OCI-LY7 (cell line): ENCODE measurements around the gene MTFP1. TPM values are rescaled to one million over a fixed set of nuclear protein-coding genes. Genes with fewer than 3 reads are reported as not detected.

Experiments used
- BruUV-seq: library from RNA; stranded (reverse); fragments of 400-500 nt; replicated peaks from 2 replicates; lab custom pipeline; 2021; lab: Mats Ljungman, UMichigan
- CTCF ChIA-PET: fragments of 300-600 bp; sonication (Branson Sonifier 250); formaldehyde crosslinking; loops from one replicate; lab custom pipeline; 2022; ENCODE audit warnings: antibody characterized with exemption; ENCODE audit not compliant: unreplicated experiment; lab: Charles Lee
- POLR2A ChIA-PET: fragments of 300-600 bp; sonication (Branson Sonifier 250); formaldehyde crosslinking; loops from one replicate; lab custom pipeline; 2022; ENCODE audit warnings: antibody characterized with exemption; lab: Charles Lee
- DNase-seq: peaks from one replicate; pipeline ENCODE4 v3.0.0-alpha.2; 2015; ENCODE audit warnings: low spot score
- H2AFZ ChIP-seq: fragments of 200-600 bp; sonication (generic), shearing (Covaris generic); 2 replicates; pipeline ENCODE4 v1.6.1; 2014; ENCODE audit warnings: mild to moderate bottlenecking, antibody characterized with exemption, low read length, moderate library complexity
- H3K27ac ChIP-seq: fragments of 200-600 bp; sonication (generic); 2 replicates; pipeline ENCODE4 v1.5.1; 2014; ENCODE audit warnings: mixed run types, low read depth, mild to moderate bottlenecking, moderate library complexity, low read length, inconsistent platforms; ENCODE audit not compliant: poor library complexity, severe bottlenecking
- H3K36me3 ChIP-seq: fragments of 200-600 bp; sonication (generic); 2 replicates; pipeline ENCODE4 v1.6.1; 2014; ENCODE audit warnings: mild to moderate bottlenecking, antibody characterized with exemption, low read length, moderate library complexity, mixed read lengths; ENCODE audit not compliant: insufficient read depth
- H3K4me1 ChIP-seq: fragments of 200-600 bp; sonication (generic); 2 replicates; pipeline ENCODE4 v1.5.1; 2014; ENCODE audit warnings: mild to moderate bottlenecking, low read length; ENCODE audit not compliant: insufficient read depth, poor library complexity, severe bottlenecking
- H3K4me2 ChIP-seq: fragments of 200-600 bp; sonication (generic); 2 replicates; pipeline ENCODE4 v1.6.1; 2014; ENCODE audit warnings: mild to moderate bottlenecking, low read length
- H3K4me3 ChIP-seq: fragments of 200-600 bp; sonication (generic); 2 replicates; pipeline ENCODE4 v1.5.1; 2014; ENCODE audit warnings: mild to moderate bottlenecking, low read depth, low read length; ENCODE audit not compliant: poor library complexity, severe bottlenecking
- H3K79me2 ChIP-seq: fragments of 200-600 bp; sonication (generic); 2 replicates; pipeline ENCODE4 v1.6.1; 2016; ENCODE audit warnings: low read depth, mild to moderate bottlenecking, low read length, moderate library complexity, mixed read lengths; ENCODE audit not compliant: insufficient read depth
- H3K9me2 ChIP-seq: fragments of 200-600 bp; sonication (generic); 2 replicates; pipeline ENCODE4 v1.6.1; 2016; ENCODE audit warnings: mild to moderate bottlenecking, low read length, mixed read lengths; ENCODE audit not compliant: insufficient read depth
- H3K9me3 ChIP-seq: fragments of 200-600 bp; sonication (generic); 2 replicates; pipeline ENCODE4 v1.6.1; 2014; ENCODE audit warnings: mild to moderate bottlenecking, mixed run types, low read length, mixed read lengths
- H4K20me1 ChIP-seq: fragments of 200-600 bp; sonication (generic); 2 replicates; pipeline ENCODE4 v1.6.1; 2014; ENCODE audit warnings: mild to moderate bottlenecking, antibody characterized with exemption, low read length, moderate library complexity, mixed read lengths; ENCODE audit not compliant: insufficient read depth
- EZH2phosphoT487 ChIP-seq: fragments of 200-600 bp; sonication (generic); IDR thresholded peaks from 2 replicates; pipeline ENCODE4 v1.6.1; 2018; ENCODE audit warnings: low read depth, borderline replicate concordance, mild to moderate bottlenecking, mixed run types, antibody characterized with exemption, low read length, moderate library complexity, mixed read lengths
- intact Hi-C: fragments of 100-400 bp; cut with micrococcal nuclease; formaldehyde crosslinking; loops from one replicate; pipeline ENCODE4 v1.10.0; 2022; ENCODE audit not compliant: unreplicated experiment
- total RNA-seq, 2 experiments: library from RNA; depleted of rRNA in 1 of 2; stranded (reverse); fragments of >200 nt in 1 of 2; shearing (Covaris generic) in 1 of 2; gene quantifications; 2 replicates each; pipeline ENCODE4 v1.2.3, GENCODE V29; 2014 to 2022
- TF ChIP-seq, protein P1 (sequence below): fragments of 200-600 bp; sonication (generic); conservative IDR thresholded peaks from 2 replicates; pipeline ENCODE4 v1.5.1; 2014; ENCODE audit warnings: mild to moderate bottlenecking, antibody characterized with exemption, low read length, moderate library complexity, mixed read lengths

The MTFP1 gene
- total RNA-seq, 2 experiments from 2014 or later, result 81.9 to 83.2 TPM

GRCh38 chr22:30392661-30393321 lies 32.8 kb upstream of the MTFP1 start:
- no peaks in the 10 kb centered on the region for H3K9me2 ChIP-seq
- peaks cover 6% of the 10 kb centered on the region; the same call in 1 of the 2 replicates for H3K9me3 ChIP-seq
- TF ChIP-seq, protein P1, sequence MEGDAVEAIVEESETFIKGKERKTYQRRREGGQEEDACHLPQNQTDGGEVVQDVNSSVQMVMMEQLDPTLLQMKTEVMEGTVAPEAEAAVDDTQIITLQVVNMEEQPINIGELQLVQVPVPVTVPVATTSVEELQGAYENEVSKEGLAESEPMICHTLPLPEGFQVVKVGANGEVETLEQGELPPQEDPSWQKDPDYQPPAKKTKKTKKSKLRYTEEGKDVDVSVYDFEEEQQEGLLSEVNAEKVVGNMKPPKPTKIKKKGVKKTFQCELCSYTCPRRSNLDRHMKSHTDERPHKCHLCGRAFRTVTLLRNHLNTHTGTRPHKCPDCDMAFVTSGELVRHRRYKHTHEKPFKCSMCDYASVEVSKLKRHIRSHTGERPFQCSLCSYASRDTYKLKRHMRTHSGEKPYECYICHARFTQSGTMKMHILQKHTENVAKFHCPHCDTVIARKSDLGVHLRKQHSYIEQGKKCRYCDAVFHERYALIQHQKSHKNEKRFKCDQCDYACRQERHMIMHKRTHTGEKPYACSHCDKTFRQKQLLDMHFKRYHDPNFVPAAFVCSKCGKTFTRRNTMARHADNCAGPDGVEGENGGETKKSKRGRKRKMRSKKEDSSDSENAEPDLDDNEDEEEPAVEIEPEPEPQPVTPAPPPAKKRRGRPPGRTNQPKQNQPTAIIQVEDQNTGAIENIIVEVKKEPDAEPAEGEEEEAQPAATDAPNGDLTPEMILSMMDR, result no peak
- TF ChIP-seq EZH2phosphoT487, result no peak
- H3K27ac ChIP-seq, result peak overlapping the region; percentile 58
- no peaks in the 10 kb centered on the region for H4K20me1 ChIP-seq
- H3K4me1 ChIP-seq, result peaks cover 31% of the 10 kb centered on the region
- CTCF ChIA-PET, result interaction anchor here (1.6 to 2.0 kb wide), 2 partner anchors 105 to 130 kb away, joined by 5 to 6 read pairs; no protein-coding TSS in a partner anchor
- peak overlapping the region; percentile 73 for H3K4me2 ChIP-seq
- intact Hi-C loops, result no loop called here
- no TSS peak for BruUV-seq
- POLR2A ChIA-PET, result interaction anchor here (0.6 to 2.0 kb wide), 3 partner anchors 32 to 61 kb away, joined by 3 to 15 read pairs (median 3); partner anchors contain the start of gene MTFP1
- peak overlapping the region; percentile 28 for H3K4me3 ChIP-seq
- H2AFZ ChIP-seq, result peak overlapping the region; percentile 70
- no peaks in the 10 kb centered on the region for H3K79me2 ChIP-seq
- peak; percentile 62 for DNase-seq
- no peaks in the 10 kb centered on the region; the same call in 1 of the 2 replicates for H3K36me3 ChIP-seq

- intact Hi-C loops, result no loop called here
- no peaks in the 10 kb centered on the region for H4K20me1 ChIP-seq
- no peak overlapping the region for H3K4me3 ChIP-seq
- H3K9me2 ChIP-seq, result no peaks in the 10 kb centered on the region
- ChIA-PET POLR2A (interaction anchor here (2.0 kb wide), 1 partner anchor 31 kb away, joined by 15 read pairs; the partner anchor contains the start of gene MTFP1), CTCF (interaction anchor here (1.6 to 2.0 kb wide), 2 partner anchors 106 to 130 kb away, joined by 5 to 6 read pairs; no protein-coding TSS in a partner anchor)
- no TSS peak for BruUV-seq
- peak overlapping the region; percentile 70; the same call in 1 of the 2 replicates for H2AFZ ChIP-seq
- peaks cover 31% of the 10 kb centered on the region for H3K4me1 ChIP-seq
- peak overlapping the region; percentile 73 for H3K4me2 ChIP-seq
- no peak for TF ChIP-seq EZH2phosphoT487
- TF ChIP-seq, protein P1, result no peak
- H3K79me2 ChIP-seq, result no peaks in the 10 kb centered on the region
- no peak for DNase-seq
- no peaks in the 10 kb centered on the region; the same call in 1 of the 2 replicates for H3K36me3 ChIP-seq
- peaks cover 6% of the 10 kb centered on the region; the same call in 1 of the 2 replicates for H3K9me3 ChIP-seq
- H3K27ac ChIP-seq, result peak overlapping the region; percentile 58
These were observed 32.3 kb upstream of the MTFP1 start for GRCh38 chr22:30393322-30393680.
